NOMO-1 (cell line): ENCODE results near the gene GLT6D1.

ENCODE experiments used
- DNase-seq, 2 experiments: peaks; one replicate each; lab custom pipeline; 2025; ENCODE audit not compliant: unreplicated experiment in 2 of 2; lab: John Stamatoyannopoulos, UW

Gene GLT6D1

GRCh38 chr9:135632841-135633240 is 6.5 kb downstream of the GLT6D1 start:
- no peak for DNase-seq

GRCh38 chr9:135624282-135624681 is 15.1 kb downstream of the GLT6D1 start:
- no peak for DNase-seq

- DNase-seq: no peak
Observed at GRCh38 chr9:135622415-135623020, 16.8 kb downstream of the GLT6D1 start.

- no peak for DNase-seq
Observed at GRCh38 chr9:135620558-135620957, 18.8 kb downstream of the GLT6D1 start.

- no peak for DNase-seq
Observed at GRCh38 chr9:135619599-135619886, 19.8 kb downstream of the GLT6D1 start.

- no peak for DNase-seq
Observed at GRCh38 chr9:135618866-135619598, 20.3 kb downstream of the GLT6D1 start.

GRCh38 chr9:135617991-135618411 is 21.3 kb downstream of the GLT6D1 start:
- DNase-seq: no peak

- no peak for DNase-seq
Observed at GRCh38 chr9:135617538-135617900, 21.8 kb downstream of the GLT6D1 start.

GRCh38 chr9:135616619-135617537 is 22.5 kb downstream of the GLT6D1 start:
- no peak for DNase-seq

- no peak for DNase-seq
Observed at GRCh38 chr9:135615666-135616618, 23.4 kb downstream of the GLT6D1 start.

- DNase-seq: no peak
Observed at GRCh38 chr9:135614821-135615665, 24.3 kb downstream of the GLT6D1 start.

GRCh38 chr9:135613946-135614805 is 25.2 kb downstream of the GLT6D1 start:
- DNase-seq: no peak

- DNase-seq: no peak
Observed at GRCh38 chr9:135612981-135613910, 26.1 kb downstream of the GLT6D1 start.

- DNase-seq: no peak
Observed at GRCh38 chr9:135612437-135612836, 26.9 kb downstream of the GLT6D1 start.

- no peak for DNase-seq
Observed at GRCh38 chr9:135611875-135612209, 27.5 kb downstream of the GLT6D1 start.

GRCh38 chr9:135611142-135611874 is 28.0 kb downstream of the GLT6D1 start:
- DNase-seq: no peak
